Left kidney (tissue), 2 donors: Measurements from ENCODE around the gene TMEM259. TPM values are rescaled to one million over a fixed set of nuclear protein-coding genes. Genes with fewer than 3 reads are reported as not detected.

Experiments used
- DNase-seq: peaks from one replicate; pipeline ENCODE4 v3.0.0-alpha.2; 2013
- polyA plus RNA-seq: library from polyadenylated mRNA; unstranded; fragments of 120-200 nt; gene quantifications from one replicate; pipeline ENCODE4 v1.2.1, GENCODE V29; 2013; ENCODE audit not compliant: insufficient read length

The TMEM259 gene
- polyA plus RNA-seq, 1 donor = 92.5 TPM

- no peak for DNase-seq
Measured at GRCh38 chr19:1004803-1005664, 15.9 kb downstream of the TMEM259 start.

GRCh38 chr19:1004204-1004802, 16.6 kb downstream of the TMEM259 start:
- no peak for DNase-seq

GRCh38 chr19:1003283-1003682, 17.6 kb downstream of the TMEM259 start:
- no peak for DNase-seq

- DNase-seq = no peak
Measured at GRCh38 chr19:1002600-1002999, 18.3 kb downstream of the TMEM259 start.

GRCh38 chr19:1001538-1002166, 19.3 kb downstream of the TMEM259 start:
- no peak for DNase-seq

- DNase-seq = no peak
Measured at GRCh38 chr19:1000591-1001537, 20.1 kb downstream of the TMEM259 start.

- no peak for DNase-seq
Measured at GRCh38 chr19:1000095-1000494, 20.8 kb downstream of the TMEM259 start, which contains the start of gene GRIN3B. Gene GRIN3B, plus strand, starts transcription at chr19:1000419. Its CDS starts 19 bp downstream, at chr19:1000438.

GRCh38 chr19:999379-999719, 21.6 kb downstream of the TMEM259 start:
- DNase-seq = no peak

GRCh38 chr19:998064-998463, 22.9 kb downstream of the TMEM259 start:
- no peak for DNase-seq

GRCh38 chr19:996051-996838, 24.7 kb downstream of the TMEM259 start:
- no peak for DNase-seq

GRCh38 chr19:995051-995827, 25.7 kb downstream of the TMEM259 start:
- no peak for DNase-seq

- no peak for DNase-seq
Measured at GRCh38 chr19:994516-994915, 26.4 kb downstream of the TMEM259 start.

GRCh38 chr19:993831-994393, 27.0 kb downstream of the TMEM259 start:
- no peak for DNase-seq

- no peak for DNase-seq
Measured at GRCh38 chr19:993361-993830, 27.5 kb downstream of the TMEM259 start.

GRCh38 chr19:992670-993055, 28.3 kb downstream of the TMEM259 start:
- DNase-seq = no peak

- DNase-seq = no peak
Measured at GRCh38 chr19:991932-992669, 28.8 kb downstream of the TMEM259 start.

- DNase-seq = no peak
Measured at GRCh38 chr19:991174-991931, 29.6 kb downstream of the TMEM259 start.

- DNase-seq = no peak
Measured at GRCh38 chr19:990746-991145, 30.2 kb downstream of the TMEM259 start.
